Stimulated activated CD4-positive, alpha-beta T cell treated with anti-CD3 and anti-CD28 coated beads, Interleukin-15, amount 100 ng/mL, for 24 hours (primary cell): Measurements from ENCODE around the gene MRPL4.
A peak's percentile ranks its signal among the peaks of the same experiment; 100 is the strongest.
"Not testable (repeated sequence)": the region's sequence is repeated elsewhere in the genome, so short reads cannot be mapped to it uniquely, and the experiment has no call there.

Source experiments
- DNase-seq: peaks from one replicate; pipeline ENCODE4 v3.0.0-alpha.2; 2020

The MRPL4 gene

DNA sequence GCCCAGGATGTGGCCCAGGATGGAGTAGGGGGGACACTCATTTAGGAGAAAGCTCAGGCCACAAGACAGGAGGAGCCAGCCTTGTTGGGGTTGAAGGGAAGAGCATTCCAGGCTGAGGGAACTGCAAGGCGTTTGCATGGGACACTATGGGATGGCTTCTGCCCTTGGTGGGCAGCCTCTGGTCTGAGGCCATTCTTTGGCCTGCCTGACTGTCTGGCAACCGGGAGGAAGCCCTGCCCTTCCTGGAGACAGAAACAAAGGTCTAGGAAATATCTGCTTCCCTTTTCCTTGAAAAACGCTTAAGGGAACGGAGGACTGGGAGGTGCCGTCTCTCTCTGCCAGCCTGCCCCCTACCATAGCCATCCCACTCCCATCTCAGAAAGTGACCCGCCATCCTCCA is 16.1 kb downstream of the MRPL4 start:
- no peak for DNase-seq

DNA sequence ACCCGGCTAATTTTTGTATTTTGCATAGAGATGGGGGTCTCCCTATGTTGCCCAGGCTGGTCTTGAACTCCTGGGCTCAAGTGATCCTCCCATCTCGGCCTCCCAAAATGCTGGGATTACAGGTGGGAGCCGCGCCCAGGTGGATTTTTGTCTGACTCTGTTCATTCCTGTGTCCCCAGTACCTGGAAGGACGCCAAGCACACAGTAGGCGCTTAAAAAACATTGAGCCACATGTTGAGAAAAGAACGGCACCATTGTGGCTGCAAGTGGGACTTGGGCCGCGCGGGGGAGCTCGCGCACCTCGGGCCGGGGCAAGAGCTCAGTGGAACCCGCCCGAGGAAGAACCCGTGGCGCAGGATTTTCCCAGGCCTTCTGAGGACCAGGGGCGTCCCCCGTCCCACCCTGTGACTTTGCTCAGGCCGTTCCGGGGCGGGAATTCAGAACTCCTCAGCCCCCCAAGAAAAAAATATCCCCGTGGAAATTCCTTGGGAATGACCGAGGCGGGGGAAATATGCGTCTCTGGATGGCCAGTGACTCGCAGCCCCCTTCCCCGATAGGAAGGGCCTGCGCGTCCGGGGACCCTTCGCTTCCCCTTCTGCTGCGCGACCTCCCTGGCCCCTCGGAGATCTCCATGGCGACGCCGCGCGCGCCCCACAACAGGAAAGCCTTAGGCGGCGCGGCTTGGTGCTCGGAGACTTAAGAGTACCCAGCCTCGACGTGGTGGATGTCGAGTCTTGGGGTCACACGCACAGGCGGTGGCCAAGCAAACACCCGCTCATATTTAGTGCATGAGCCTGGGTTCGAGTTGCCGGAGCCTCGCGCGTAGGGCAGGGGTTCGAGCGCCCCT is 17.5 kb downstream of the MRPL4 start:
- peak; percentile 92 for DNase-seq

DNA sequence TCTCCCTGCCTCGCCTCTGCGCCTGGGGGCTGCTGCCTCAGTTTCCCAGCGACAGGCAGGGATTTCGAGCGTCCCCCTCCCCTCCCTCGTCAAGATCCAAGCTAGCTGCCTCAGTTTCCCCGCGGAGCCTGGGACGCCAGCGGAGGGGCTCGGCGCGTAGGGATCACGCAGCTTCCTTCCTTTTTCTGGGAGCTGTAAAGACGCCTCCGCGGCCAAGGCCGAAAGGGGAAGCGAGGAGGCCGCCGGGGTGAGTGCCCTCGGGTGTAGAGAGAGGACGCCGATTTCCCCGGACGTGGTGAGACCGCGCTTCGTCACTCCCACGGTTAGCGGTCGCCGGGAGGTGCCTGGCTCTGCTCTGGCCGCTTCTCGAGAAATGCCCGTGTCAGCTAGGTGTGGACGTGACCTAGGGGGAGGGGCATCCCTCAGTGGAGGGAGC is 18.2 kb downstream of the MRPL4 start:
- DNase-seq, result peak; percentile 88

DNA sequence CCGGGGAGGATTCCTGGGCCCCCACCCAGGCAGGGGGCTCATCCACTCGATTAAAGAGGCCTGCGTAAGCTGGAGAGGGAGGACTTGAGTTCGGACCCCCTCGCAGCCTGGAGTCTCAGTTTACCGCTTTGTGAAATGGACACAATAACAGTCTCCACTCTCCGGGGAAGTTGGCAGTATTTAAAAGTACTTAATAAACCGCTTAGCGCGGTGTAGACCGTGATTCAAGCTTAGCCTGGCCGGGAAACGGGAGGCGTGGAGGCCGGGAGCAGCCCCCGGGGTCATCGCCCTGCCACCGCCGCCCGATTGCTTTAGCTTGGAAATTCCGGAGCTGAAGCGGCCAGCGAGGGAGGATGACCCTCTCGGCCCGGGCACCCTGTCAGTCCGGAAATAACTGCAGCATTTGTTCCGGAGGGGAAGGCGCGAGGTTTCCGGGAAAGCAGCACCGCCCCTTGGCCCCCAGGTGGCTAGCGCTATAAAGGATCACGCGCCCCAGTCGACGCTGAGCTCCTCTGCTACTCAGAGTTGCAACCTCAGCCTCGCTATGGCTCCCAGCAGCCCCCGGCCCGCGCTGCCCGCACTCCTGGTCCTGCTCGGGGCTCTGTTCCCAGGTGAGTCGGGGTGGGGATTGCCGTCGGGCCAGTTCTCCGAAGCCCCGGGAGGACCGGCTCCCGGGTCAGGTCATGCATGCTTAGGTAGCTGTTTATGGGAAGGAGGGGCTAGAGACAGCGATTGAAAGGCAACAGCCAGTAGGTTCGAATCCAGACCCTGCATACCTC is 18.8 kb downstream of the MRPL4 start, which contains the start of gene ICAM1:
Gene ICAM1, plus strand, starts transcription at position 505 of the 779 bp plus-strand sequence. Its CDS starts 40 bp downstream, at position 545.
- peak; percentile 85 for DNase-seq

DNA sequence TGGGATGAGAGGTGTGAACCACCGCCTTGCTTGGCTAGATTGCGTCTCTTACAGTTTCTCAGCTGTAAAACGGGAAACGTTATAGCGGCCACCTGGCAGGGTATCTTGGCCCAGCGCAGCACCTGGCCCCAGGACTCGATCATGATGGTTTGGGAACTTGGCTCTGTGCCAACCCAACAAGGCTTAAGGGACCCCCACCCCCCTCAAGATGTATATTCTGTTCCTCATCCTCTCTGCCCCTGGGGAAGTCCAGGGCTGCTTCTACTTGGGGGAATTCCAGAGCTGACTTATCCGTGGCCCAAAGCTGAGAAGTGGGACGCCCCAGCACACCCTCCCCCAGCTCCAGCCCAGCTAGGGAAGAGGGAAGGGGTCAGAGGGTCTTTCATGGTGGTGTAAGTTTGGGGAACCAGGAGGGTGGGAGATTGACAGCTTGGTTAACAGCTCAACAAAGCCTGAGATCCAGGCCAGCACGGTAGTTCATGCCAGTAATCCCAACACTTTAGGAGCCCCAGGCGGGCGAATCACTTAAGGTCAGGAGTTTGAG is 19.6 kb downstream of the MRPL4 start:
- peak; percentile 44 for DNase-seq

DNA sequence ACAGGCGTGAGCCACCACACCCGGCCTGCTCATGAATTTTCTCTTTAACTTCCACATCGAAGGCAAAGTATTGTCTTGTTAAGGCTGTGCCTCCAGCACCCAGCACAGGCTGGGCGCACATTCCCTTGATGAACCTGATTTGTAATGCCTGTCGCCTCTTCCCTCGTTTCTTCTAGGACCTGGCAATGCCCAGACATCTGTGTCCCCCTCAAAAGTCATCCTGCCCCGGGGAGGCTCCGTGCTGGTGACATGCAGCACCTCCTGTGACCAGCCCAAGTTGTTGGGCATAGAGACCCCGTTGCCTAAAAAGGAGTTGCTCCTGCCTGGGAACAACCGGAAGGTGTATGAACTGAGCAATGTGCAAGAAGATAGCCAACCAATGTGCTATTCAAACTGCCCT is 22.6 kb downstream of the MRPL4 start:
- no peak for DNase-seq

DNA sequence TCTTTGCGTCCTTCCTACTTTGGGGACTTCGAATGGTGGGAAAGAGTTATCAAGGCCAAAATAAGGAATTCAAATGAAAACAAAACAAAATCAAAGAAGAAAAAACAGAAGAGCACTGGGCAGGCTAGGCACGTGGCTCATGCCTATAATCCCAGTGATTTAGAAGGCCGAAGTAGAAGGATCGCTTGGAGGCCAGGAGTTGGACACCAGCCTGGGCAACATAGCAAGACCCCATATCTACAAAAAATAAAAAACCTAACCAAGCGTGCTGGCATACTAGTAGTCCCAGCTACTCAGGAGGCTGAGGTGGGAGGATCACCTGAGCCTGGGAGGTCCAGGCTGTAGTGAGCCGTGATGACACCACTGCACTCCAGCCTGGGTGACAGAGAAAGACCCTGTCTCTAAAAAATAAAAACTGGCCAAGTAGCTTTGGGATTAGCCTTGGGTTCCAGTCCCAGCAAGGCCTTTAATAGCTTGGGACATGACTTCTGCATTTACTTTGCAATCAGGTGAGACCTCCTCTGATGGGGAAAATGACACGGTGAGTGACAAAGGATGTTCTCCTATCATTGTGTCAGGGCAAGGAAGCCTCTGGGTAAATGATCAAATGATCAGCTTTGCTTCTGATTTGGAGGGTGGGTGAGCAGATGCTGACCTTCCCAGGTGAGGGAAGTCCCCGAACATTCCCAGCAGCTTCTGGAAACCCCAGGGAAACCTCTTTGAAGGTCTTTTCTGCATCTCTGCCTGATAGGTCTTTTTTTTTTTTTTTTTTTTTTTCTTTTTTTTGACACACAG is 26.0 kb downstream of the MRPL4 start:
- no peak for DNase-seq

DNA sequence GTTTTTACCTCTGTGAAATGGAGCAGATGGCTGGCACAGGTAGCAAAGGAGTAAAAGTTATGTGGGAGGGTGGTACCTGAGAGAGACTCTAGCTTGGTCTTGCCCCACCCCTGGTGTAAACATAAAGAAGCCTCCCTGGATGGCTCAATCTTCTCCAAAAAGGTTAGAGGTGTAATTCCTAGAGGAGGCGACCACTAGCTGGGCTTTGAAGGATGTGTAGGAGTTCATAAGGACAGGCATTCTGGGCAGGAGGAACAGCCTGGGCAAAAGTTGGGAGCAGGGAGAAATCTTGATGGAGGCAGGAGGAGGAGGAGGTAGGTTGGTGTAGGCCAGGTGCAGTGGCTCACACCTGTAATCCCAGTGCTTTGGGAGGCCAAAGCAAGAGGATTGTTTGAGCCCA is 26.9 kb downstream of the MRPL4 start:
- no peak for DNase-seq

DNA sequence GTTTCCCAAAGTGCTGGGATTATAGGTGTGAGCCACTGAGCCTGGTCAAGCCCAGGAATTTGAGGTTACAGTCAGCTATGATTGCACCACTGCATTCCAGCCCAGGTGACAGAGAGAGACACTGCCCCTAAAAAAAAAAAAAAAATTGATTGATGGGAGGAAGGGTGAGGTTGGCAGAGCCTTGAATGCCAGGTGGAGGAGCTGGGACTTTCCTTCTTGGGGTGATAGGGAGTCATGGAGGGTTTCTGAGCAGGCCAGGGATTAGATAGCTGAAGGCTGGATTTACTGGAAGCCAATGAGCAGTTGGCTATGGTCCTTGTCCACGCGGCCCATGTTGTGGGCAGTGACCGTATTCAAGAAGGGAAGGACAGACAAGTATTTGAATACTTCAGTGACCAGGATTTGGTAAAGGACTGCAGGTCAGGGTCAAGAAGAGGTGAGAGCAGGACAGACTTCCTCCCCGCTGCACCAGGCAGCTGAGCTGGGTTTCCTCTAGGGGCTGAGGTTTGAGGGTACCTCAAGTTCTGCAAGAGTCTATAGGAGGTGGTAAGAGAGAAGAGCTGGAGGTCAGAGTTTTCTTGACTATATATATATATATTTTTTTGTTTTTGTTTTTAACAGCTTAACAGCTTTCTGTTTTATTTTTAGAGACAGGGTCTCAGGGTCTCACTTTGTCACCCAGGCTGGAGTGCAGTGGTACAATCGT is 27.9 kb downstream of the MRPL4 start:
- DNase-seq, result no peak

DNA sequence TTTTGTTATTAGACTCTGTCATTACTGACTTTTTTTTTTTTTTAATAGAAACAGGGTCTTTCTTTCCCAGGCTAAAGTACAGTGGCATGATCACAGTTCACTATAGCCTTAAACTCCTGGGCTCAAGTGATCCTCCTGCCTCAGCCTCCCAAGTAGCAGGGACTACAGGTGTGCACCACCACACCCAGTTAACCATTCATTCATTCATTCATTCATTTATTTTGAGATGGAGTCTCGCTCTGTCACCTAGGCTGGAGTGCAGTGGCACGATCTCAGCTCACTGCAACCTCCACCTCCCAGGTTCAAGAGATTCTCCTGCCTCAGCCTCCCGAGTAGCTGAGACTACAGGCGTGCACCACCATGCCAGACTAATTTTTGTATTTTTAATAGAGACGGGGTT is 30.0 kb downstream of the MRPL4 start:
- not testable (repeated sequence) for DNase-seq

DNA sequence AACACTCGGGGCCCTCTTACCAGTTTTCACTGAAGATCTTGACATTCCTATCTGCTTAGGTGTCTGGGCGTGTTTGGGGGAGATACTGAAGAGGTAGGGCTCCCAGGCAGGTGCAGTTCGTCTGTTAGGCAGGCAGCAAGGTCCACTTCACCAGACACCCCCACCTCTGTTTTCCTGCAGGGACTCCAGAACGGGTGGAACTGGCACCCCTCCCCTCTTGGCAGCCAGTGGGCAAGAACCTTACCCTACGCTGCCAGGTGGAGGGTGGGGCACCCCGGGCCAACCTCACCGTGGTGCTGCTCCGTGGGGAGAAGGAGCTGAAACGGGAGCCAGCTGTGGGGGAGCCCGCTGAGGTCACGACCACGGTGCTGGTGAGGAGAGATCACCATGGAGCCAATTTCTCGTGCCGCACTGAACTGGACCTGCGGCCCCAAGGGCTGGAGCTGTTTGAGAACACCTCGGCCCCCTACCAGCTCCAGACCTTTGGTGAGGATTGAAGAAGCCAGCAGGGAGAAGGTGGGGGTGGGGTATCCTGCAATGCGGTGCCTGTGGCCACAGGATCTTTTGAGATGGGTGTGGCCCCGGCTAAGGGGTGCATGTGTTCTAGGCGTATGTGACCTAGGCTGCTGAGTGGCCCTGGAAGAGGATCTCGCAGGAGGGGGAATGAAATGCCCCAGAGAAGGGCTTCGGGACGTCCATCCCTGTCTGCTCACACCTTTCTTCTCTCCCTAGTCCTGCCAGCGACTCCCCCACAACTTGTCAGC is 31.5 kb downstream of the MRPL4 start:
- no peak for DNase-seq

DNA sequence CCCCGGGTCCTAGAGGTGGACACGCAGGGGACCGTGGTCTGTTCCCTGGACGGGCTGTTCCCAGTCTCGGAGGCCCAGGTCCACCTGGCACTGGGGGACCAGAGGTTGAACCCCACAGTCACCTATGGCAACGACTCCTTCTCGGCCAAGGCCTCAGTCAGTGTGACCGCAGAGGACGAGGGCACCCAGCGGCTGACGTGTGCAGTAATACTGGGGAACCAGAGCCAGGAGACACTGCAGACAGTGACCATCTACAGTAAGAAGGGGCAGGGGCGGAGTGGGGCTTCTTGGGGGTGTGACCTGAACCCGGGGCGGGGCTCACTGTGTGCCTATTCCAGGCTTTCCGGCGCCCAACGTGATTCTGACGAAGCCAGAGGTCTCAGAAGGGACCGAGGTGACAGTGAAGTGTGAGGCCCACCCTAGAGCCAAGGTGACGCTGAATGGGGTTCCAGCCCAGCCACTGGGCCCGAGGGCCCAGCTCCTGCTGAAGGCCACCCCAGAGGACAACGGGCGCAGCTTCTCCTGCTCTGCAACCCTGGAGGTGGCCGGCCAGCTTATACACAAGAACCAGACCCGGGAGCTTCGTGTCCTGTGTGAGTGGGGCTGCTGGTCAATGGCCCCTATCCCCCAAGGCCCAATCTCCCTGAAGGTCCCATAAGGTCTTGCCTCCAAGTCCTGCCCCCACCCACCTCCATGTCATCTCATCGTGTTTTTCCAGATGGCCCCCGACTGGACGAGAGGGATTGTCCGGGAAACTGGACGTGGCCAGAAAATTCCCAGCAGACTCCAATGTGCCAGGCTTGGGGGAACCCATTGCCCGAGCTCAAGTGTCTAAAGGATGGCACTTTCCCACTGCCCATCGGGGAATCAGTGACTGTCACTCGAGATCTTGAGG is 32.3 kb downstream of the MRPL4 start:
- no peak for DNase-seq

DNA sequence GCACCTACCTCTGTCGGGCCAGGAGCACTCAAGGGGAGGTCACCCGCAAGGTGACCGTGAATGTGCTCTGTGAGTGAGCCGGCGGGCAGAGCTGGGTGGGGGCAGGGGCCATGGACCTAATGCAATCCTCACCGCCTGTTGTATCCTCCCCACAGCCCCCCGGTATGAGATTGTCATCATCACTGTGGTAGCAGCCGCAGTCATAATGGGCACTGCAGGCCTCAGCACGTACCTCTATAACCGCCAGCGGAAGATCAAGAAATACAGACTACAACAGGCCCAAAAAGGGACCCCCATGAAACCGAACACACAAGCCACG is 32.9 kb downstream of the MRPL4 start:
- DNase-seq, result no peak

DNA sequence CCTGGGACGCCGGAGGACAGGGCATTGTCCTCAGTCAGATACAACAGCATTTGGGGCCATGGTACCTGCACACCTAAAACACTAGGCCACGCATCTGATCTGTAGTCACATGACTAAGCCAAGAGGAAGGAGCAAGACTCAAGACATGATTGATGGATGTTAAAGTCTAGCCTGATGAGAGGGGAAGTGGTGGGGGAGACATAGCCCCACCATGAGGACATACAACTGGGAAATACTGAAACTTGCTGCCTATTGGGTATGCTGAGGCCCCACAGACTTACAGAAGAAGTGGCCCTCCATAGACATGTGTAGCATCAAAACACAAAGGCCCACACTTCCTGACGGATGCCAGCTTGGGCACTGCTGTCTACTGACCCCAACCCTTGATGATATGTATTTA is 33.4 kb downstream of the MRPL4 start:
- no peak for DNase-seq

DNA sequence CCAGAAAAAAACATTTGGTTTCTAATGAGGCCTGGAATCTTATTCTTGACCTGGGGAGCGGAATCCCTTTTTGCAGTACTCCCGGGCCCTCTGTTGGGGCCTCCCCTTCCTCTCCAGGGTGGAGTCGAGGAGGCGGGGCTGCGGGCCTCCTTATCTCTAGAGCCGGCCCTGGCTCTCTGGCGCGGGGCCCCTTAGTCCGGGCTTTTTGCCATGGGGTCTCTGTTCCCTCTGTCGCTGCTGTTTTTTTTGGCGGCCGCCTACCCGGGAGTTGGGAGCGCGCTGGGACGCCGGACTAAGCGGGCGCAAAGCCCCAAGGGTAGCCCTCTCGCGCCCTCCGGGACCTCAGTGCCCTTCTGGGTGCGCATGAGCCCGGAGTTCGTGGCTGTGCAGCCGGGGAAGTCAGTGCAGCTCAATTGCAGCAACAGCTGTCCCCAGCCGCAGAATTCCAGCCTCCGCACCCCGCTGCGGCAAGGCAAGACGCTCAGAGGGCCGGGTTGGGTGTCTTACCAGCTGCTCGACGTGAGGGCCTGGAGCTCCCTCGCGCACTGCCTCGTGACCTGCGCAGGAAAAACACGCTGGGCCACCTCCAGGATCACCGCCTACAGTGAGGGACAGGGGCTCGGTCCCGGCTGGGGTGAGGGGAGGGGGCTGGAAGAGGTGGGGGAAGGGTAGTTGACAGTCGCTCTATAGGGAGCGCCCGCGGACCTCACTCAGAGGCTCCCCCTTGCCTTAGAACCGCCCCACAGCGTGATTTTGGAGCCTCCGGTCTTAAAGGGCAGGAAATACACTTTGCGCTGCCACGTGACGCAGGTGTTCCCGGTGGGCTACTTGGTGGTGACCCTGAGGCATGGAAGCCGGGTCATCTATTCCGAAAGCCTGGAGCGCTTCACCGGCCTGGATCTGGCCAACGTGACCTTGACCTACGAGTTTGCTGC is 35.1 kb downstream of the MRPL4 start, which contains the start of gene ICAM4:
Gene ICAM4, plus strand, starts transcription at position 153 of the 935 bp plus-strand sequence. Its CDS starts 58 bp downstream, at position 211.
- DNase-seq, result peak; percentile 63

DNA sequence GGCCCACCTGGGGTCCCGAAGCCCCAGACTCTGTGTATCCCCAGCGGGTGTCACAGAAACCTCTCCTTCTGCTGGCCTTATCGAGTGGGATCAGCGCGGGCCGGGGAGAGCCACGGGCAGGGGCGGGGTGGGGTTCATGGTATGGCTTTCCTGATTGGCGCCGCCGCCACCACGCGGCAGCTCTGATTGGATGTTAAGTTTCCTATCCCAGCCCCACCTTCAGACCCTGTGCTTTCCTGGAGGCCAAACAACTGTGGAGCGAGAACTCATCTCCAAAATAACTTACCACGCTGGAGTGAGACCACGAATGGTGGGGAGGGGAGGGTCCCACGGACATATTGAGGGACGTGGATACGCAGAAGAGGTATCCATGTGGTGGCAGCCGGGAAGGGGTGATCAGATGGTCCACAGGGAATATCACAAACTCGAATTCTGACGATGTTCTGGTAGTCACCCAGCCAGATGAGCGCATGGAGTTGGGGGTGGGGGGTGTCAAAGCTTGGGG is 36.7 kb downstream of the MRPL4 start:
- peak; percentile 73 for DNase-seq

DNA sequence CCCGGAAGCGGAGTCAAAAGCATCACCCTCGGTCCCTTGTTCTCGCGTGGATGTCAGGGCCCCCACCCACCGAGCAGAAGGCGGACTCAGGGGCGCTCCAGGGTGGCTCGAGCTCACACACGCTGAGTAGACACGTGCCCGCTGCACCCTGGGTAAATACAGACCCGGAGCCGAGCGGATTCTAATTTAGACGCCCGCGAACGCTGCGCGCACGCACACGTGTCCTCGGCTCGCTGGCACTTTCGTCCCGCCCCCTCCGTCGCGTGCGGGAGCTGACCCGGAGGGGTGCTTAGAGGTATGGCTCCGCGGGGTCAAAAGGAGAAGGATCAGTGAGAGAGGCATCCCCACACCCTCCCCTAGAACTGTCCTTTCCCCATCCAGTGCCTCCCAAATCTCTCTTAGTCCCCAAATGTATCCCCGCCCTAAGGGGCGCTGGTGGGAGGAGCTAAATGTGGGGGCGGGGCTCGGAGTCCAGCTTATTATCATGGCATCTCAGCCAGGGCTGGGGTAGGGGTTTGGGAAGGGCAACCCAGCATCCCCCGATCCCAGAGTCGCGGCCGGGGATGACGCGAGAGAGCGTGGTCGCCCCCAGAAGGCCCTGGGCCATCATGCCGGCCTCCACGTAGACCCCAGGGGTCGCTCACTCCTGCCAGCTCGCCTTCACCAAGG is 37.3 kb downstream of the MRPL4 start:
- peak; percentile 80 for DNase-seq

DNA sequence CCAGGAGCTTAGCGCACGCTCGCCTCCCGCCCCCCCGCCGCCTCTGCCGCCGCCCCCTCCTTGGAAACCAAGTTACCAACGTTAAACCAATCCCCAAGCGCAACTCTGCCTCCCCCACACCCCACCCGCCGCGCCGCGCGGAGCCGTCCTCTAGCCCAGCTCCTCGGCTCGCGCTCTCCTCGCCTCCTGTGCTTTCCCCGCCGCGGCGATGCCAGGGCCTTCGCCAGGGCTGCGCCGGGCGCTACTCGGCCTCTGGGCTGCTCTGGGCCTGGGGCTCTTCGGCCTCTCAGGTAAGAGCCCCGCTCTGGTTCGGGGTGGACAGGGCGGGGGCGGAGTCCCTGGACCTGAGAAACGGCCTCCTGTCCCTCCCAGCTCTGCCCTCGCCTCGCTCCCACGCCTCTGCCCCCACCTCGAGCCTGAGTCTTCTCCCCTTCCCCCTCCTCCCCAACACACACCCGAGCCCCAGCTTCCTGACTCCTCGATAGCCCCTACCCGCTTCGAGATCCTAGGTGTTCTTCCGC is 37.9 kb downstream of the MRPL4 start, which contains the start of gene ICAM5:
Gene ICAM5, plus strand, starts transcription at position 117 of the 521 bp plus-strand sequence. Its CDS starts 92 bp downstream, at position 209.
- DNase-seq, result peak; percentile 61
